Right lobe of liver (tissue), 4 donors: ENCODE measurements around the gene USP7.
"Not testable (repeated sequence)": the region's sequence is repeated elsewhere in the genome, so short reads cannot be mapped to it uniquely, and the experiment has no call there.

Source experiments
- CTCF ChIP-seq, 4 donors: fragments of 200-600 bp in 3 of 4; fragments of 450-650 bp in 1 of 4; IDR thresholded peaks; one replicate each; pipeline versions ENCODE4 v1.5.1 to v1.8.0; 2016 to 2022; ENCODE audit warnings: antibody characterized with exemption in 4 of 4, mild to moderate bottlenecking in 2 of 4
- POLR2A ChIP-seq: fragments of 450-650 bp; IDR thresholded peaks from one replicate; pipeline ENCODE4 v1.6.1; 2017; ENCODE audit warnings: antibody characterized with exemption, mild to moderate bottlenecking
- donor health status: DM: no; HTN: no; CAD: no.
- donor health status: DM: no; HTN: no; CAD: no.
- donor health status: DM: no; HTN: yes; CAD: no.

- not testable (repeated sequence) for TF ChIP-seq CTCF (IDR thresholded peaks at IDR 0.05); POLR2A
These were observed 93.8 kb downstream of the USP7 start for GRCh38 chr16:8869988-8870241.
